G401.6 (cell line): ENCODE results near the gene KIF26B.
"Not testable (repeated sequence)": the region's sequence is repeated elsewhere in the genome, so short reads cannot be mapped to it uniquely, and the experiment has no call there.

Experiments used
- FAIRE-seq: peaks from 2 replicates; lab custom pipeline; 2012; peaks lifted over from hg19 to GRCh38; lab: Jason Lieb, UNC

Gene KIF26B

GRCh38 chr1:245654460-245655050 lies 499.8 kb downstream of the KIF26B start:
- FAIRE-seq = no peak

DNA sequence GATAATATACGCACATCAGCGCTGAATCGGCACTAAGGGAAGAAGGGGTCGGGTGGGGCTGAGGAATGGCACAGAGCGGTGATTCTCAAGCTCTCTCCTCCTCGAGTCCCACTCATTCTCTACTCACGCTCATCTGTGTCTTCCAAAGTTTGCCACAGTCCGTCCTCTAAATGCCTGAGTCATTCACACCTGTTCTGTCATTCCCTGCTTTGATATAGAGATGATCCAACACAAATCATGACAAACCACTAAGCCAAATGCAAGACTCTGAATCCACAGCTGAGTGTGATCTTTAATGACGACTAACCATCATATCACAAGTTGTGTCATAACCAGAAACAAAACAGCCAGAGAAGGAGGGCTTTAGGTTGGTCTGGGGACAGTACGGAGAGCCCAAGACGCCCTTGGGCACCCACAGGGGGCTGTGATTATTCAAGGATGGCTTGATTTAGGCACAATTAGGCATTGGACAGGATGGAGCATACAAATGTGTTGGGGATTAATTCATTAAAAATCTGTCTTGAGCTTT lies 501.5 kb downstream of the KIF26B start:
- no peak for FAIRE-seq

DNA sequence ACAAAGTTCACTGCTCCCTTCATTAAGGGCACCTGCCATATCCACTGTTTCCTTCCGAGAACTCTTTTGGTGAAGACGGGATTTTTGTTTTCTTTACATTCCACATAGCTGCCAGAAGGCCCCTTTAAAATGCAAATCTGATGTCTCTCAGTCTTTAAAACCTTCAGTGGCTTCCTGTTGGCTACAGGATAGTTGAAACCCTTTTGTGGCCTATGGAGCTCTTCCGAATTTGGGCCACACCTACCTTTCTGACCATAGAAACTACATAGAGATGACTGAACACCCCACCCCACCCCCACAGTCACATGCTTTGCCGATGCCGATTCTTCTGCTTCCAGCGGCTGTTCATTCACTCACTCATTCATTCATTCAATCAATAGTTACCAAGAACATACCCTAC lies 502.6 kb downstream of the KIF26B start:
- no peak for FAIRE-seq

DNA sequence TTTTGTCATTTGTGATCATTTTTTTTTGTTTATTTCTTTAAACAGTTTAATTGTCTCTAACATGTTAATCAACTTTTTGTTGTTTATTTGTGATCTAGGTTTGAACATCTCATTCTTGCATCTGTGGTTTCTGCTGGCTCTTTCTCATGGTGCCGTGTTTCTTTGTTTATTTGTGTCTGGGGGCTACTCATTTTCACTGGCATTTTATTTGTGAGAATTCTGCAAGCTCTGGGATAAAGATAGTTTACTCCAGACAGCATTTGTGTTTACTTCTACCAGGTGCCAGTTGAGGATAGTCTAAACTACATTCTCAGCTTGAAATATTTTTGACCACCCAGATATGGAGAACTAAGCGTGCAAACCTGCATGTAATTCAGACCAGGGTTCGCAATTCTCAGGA lies 508.6 kb downstream of the KIF26B start:
- no peak for FAIRE-seq

- no peak for FAIRE-seq
These were observed 509.1 kb downstream of the KIF26B start for GRCh38 chr1:245663841-245664240.

DNA sequence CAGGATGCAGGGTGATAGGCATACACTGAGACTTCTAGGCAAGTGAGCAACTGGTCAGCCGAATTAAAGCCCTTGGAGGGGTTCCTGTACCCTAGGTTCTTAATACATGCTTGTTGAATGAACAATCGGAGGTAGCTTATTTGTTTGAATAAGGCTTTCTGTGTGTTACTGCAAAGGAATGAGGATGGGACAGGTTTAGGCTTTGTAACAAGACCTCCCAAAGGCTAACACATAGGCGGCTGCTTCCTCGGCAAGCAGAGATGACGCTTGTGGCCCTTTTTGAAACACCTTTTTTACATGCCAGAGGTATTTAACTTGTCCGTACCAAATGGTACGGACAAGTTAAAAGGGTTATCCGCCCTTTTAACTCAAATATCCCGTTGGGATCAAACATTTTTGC lies 511.6 kb downstream of the KIF26B start:
- no peak for FAIRE-seq

GRCh38 chr1:245671349-245671748 lies 516.6 kb downstream of the KIF26B start:
- FAIRE-seq = no peak

- no peak for FAIRE-seq
These were observed 517.4 kb downstream of the KIF26B start for GRCh38 chr1:245671966-245672767.

DNA sequence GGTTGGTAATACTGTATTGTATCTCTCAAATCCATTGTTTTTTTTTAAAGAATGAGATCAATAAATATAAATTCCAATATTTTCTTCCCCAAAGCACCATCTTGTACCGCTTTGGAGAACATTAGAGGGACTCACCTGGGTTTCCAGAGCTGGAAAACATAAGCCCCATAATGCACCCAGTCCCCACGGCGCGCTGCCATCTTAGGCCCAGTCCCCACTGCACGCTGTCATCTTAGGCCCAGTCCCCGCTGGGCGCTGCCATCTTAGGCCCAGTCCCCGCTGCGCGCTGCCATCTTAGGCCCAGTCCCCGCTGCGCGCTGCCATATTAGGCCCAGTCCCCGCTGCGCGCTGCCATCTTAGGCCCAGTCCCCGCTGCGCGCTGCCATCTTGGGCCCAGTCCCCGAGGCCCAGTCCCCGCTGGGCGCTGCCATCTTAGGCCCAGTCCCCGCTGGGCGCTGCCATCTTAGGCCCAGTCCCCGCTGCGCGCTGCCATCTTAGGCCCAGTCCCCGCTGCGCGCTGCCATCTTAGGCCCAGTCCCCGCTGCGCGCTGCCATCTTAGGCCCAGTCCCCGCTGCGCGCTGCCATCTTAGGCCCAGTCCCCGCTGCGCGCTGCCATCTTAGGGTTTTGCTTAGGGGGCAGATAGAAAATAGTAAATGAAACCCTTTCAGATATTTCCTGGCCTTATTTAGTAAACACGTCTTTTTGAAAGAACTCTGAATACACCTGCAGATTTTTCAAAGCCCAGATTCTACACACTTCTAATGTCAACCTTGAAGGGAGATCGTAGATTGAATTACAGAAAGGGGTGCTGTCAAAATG lies 518.3 kb downstream of the KIF26B start:
- FAIRE-seq = not testable (repeated sequence)

DNA sequence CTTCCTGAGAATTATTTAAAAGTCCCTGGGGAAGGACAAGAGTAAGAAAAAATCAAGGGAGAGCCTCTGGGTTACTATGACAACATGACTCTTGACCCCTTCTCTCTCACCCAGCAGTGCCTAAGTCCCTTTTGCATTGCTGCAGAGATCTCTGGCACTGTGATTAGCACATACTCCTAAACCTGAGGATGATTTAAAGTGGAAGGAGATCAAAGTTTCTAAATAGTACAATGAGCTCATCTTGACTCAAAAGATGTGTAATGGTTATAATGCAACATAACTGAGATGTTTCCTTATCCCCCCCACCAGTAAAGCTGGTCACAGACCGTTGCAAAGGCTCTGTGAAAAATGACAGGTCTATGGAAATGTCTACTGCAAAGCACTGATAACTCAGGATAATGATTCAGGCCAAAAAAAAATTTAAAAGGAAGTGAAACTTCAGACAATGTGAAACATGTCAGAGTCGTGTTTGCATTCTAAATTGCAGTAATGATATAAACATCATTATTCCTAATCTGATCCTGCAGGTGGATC lies 519.2 kb downstream of the KIF26B start:
- no peak for FAIRE-seq

GRCh38 chr1:245677461-245678240 lies 522.9 kb downstream of the KIF26B start:
- FAIRE-seq = no peak

GRCh38 chr1:245678860-245679411 lies 524.2 kb downstream of the KIF26B start:
- FAIRE-seq = no peak

- no peak for FAIRE-seq
These were observed 525.3 kb downstream of the KIF26B start for GRCh38 chr1:245679821-245680780.

GRCh38 chr1:245682638-245683628 lies 528.1 kb downstream of the KIF26B start:
- no peak for FAIRE-seq

GRCh38 chr1:245683676-245684075 lies 528.9 kb downstream of the KIF26B start:
- no peak for FAIRE-seq

DNA sequence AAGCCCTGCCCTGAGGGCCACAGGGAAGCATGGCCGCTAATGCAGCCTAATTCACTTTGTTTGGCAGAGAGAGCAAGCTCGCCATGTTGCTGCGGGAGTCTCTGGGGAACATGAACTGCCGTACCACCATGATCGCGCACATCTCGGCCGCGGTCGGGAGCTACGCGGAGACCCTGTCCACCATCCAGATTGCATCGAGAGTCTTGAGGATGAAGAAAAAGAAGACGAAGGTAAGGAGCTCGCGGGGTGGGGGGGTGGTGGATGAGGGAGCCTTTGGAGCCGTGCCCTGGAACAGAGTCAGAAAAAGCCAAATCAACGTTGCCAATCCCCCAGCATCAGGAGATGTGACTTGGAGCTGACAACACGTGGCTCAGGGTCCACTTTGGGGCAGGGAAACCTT lies 529.4 kb downstream of the KIF26B start:
- no peak for FAIRE-seq

DNA sequence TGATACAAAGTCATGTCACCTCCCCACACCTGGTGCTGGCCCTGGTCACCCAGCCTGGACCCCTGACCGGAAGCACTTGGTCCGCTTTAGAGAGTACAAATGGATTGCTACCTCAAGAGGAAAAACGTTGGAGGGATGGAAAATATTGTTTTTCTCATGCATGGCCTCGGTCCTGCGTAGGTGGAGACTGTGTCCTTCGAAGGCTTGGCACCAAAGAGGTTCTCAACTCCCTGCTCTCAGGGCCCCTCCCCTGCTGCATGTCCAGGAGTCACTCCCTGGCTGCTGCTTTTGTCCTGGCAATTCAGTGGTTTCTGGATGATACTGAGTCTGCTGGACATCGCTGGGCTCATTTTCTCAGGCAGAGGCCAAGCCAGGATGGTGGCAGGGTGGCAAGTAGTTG lies 529.8 kb downstream of the KIF26B start:
- no peak for FAIRE-seq

GRCh38 chr1:245685111-245685810 lies 530.5 kb downstream of the KIF26B start:
- FAIRE-seq = no peak
